GM20000 (cell line): Measurements from ENCODE around the gene MATN1.

Experiments
- DNase-seq: peaks from one replicate; pipeline ENCODE4 v3.0.0; 2012; ENCODE audit warnings: low spot score
- CTCF ChIP-seq: IDR thresholded peaks from 2 replicates; pipeline ENCODE4 v1.5.1; 2012; ENCODE audit warnings: mild to moderate bottlenecking, control low read depth; ENCODE audit errors: extremely low read depth, missing control alignments

Gene MATN1

DNA sequence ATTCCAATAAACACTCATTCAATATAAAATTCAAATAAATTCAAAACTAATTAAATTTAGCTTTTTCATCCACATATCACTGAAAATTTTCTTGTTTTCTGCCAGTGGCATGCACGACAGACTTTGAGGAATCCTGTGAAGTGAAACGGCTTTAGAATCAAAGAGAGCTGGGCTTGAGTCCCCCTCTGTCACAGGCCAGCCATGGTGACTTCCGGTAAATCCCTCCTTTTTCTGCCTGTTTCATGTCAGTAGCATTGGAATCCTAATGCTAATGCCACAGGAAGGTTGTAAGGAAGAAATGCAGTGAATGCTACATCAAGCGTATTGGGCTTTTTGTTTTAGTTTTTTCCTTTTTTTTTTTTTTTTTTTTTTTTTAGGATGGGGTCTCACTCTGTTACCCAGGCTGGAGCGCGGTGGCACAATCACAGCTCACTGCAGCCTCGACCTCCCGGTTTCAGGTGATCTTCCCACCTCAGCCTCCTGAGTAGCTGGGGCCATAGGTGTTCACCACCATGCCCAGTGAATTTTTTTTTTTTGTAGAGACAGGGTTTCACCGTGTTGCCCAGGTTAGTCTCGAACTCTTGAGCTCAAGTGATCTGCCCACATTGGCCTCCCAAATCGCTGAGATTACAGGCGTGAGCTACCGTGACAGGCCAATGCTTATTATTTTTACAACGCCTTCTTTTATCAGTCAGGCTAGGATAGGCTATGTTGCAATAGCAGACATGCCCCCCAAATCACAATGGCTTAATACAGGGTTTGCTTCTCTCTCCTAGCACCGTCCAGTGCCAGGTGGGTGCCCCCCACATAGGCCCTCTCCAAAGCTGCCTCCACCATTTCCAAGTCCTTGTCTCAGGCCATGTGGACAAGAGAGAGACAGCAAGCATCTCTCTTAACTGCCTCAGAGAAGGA, 3.6 kb upstream of the MATN1 start:
- TF ChIP-seq CTCF = no peak
- DNase-seq = no peak

GRCh38 chr1:30726236-30726635, 2.9 kb upstream of the MATN1 start:
- TF ChIP-seq CTCF = no peak
- DNase-seq = no peak

GRCh38 chr1:30725450-30726095, 2.2 kb upstream of the MATN1 start:
- DNase-seq = no peak
- no peak for TF ChIP-seq CTCF

GRCh38 chr1:30724655-30725421, 1.5 kb upstream of the MATN1 start:
- DNase-seq = no peak
- TF ChIP-seq CTCF = no peak

GRCh38 chr1:30724175-30724574, 790 bp upstream of the MATN1 start:
- no peak for TF ChIP-seq CTCF
- no peak for DNase-seq

DNA sequence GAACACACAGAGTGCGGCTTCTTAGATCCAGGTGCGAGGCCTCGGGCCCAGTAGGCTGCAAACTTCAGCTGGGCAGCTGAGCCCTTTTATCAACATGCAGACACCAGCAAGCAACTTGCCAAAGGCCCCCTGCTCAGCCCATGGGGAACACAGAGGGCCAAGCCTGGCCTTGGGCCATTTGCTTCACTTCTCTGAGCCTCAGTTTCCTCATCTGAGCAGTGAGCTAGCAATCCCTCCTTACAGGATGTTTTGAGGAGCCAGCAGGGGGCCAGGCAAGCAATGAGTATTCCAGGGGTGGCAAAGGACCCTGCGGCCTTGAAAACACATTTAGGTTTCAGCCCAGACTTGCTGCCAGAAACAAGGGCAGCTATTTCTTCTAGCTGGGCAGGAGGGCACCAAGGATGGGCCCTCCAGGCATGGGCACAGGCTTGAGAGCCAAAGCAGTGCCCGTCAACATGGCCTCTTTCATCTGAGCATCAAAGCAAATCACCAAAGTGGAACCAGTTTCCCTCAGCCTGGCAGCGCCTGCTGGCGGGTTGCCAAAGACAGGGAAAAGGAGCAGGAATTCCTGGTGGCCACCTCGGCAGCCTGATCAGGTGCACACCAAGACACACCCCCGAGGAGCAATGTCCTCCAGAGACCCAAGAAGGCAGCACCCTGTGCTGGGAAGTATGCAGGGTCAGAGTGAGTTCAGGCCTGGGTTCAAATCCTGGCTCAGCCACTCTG, 1.4 kb downstream of the MATN1 start:
- no peak for DNase-seq
- TF ChIP-seq CTCF = no peak
